GM21576 (cell line): ENCODE results near the gene CASK.
"Not testable (repeated sequence)": the region's sequence is repeated elsewhere in the genome, so short reads cannot be mapped to it uniquely, and the experiment has no call there.

Experiments
- ATAC-seq: cut with Tn5 transposase; IDR thresholded peaks from one replicate; pipeline ENCODE4 v1.9.1; 2021; ENCODE audit warnings: mild to moderate bottlenecking, moderate library complexity; ENCODE audit not compliant: unreplicated experiment

The CASK gene

GRCh38 chrX:41655101-41655500, 268.3 kb downstream of the CASK start:
- no peak for ATAC-seq

GRCh38 chrX:41653125-41653524, 270.2 kb downstream of the CASK start:
- ATAC-seq: no peak

GRCh38 chrX:41646201-41646600, 277.2 kb downstream of the CASK start:
- ATAC-seq: not testable (repeated sequence)

- no peak for ATAC-seq
Observed at GRCh38 chrX:41634284-41634683, 289.1 kb downstream of the CASK start.

DNA sequence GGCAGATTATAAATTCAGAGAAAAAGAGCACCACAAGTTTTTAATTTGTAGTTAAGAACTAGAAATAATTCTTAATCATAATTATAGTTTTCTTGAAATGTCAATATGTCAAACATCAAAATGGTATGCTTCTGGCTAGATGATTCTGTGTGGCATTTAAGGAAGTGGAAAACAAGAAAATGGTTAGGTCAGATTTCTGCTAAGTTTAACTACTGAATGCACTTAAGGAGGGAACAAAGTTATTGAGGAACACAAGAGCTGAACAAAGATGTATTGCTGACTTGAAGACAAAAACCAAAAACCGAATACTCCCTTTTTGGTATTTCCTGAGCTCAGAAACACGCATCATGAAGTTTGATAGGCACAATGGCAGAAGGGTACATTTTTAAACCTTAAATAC, 293.3 kb downstream of the CASK start:
- no peak for ATAC-seq

DNA sequence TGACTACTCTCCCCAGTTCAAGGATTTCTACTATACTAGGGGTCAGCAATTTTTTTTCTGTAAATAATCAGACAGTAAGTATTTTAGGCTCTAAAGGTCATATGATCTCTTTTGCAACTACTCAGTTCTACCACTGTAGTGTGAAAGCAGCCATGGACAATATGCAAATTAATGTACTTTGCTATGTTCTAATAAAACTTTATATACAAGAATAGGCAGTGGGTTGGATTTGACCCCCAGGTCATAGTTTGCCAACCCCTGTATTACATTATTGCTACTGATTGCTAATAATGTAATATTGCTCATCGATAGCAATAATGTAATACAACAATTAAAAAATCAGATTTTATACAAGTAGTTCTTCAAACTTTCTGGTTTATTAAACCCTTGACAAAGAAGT, 293.8 kb downstream of the CASK start:
- no peak for ATAC-seq

DNA sequence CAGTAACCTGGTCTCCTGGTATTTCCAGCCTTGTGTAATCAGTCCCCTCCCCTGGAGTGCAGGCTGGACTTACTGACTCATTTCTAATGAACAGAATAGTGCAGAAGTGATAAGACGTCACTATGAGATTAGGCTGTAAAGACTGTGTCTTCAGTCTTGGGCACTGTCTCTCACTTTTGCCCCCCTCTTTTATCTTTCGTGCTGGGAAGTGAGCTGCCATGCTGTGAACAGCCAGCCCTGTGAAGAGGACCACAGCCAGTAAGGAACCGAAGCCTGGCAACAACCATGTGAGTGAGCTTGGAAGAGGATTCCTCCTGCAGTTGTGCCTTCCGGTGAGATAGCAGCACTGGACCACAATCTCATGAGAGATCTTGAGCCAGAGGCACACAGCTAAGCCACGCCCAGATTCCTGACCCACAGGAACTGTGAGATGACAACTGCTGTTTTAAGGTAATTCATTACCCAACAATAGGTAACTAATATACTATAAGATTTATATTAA, 302.1 kb downstream of the CASK start:
- no peak for ATAC-seq

DNA sequence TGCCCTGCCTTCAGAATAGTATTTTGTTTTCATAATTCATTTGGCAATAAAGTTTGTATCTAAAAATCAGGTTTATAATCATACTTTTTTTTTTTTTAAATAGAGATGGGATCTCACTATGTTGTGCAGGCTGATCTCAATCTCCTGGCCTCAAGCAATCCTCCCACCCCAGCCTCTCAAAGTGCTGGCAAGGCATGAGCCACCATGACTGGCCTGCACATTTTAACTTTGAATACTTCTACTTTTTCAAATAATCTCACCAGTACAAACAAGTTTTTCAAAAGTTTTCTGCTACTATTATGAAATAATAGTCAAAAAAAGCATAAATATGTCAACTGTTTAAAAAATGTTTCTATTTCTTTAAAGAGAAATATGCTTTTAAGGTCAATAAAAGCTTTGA, 304.1 kb downstream of the CASK start:
- no peak for ATAC-seq

DNA sequence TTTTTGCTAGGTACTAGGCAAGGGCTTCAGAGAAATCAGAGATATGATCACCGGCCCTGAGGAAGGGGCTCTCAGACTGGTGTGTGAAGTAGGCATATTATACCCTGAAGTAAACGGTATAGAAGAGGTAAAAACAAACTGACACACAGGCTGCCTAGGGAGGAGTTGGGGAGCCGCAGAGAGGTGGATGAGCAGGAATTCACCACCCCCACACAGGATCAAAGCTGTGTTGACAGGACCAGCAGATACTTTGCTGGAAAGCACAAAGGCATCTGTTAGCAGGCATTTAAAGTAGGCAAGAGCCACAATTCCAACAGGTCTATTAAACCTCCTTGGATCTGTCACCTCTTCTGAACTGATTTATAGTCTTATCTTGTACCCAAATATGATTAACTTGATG, 306.4 kb downstream of the CASK start:
- no peak for ATAC-seq

DNA sequence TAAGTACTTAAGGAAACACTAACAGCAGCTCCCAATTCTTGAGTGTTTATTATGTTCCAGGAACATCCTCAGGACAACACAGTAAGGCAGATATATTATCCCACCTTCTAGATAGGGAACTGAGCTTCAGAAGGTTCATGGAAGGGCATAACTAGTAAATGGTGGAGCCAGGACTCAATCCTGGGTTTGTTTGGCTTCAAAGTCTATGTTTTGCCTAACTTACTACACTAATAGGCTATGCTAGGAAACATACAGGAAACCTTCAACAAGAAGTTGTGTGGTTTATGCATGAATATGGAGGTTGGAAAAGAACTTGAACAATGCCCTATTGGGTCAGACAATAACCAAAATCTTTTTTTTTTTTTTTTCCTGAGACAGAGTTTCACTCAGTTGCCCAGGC, 307.1 kb downstream of the CASK start:
- no peak for ATAC-seq

DNA sequence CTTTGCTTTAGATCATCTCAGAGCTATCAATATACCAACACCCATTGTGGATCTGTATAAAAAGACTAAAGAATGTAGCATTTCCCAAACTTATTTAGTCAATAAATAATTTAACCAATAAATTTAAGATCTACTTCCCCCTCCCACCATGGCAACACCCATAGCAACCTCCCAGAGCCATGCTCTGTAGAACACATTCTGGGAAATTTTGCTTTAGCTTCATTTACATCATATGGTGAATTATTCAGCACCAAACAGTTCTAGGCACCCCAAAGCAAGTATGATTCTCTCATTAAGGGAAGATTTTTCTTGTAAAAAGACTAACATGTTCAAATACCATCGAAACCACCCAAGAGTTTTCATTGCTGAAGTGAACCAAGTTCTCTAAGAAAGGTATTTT, 315.1 kb downstream of the CASK start:
- no peak for ATAC-seq

DNA sequence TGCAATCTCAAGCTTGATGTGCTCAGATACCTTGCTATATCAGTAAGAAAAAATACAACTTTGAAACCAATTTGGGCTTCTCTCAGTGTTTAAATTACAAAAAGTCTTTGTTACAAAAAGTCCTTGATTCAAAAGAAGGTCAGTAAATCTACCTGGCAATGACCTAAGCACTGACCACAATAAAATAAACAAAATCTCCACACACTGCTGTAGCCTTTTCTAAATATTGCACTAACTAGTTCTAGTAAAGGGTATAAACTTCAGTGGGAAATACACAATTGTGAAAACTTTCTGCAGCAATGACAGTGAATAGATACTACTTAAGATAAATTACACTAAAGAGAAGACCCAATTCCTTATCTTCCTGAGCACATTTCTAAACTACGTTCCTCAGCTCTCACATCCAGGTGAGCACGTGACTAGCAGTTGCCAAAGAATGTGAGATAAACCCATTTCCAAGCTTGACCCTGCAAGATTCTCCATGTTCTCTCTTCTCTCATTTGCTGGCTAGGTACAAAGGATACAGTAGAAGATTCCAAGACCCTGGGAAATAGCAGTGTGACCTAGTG, 316.0 kb downstream of the CASK start:
- no peak for ATAC-seq

- not testable (repeated sequence) for ATAC-seq
Observed at GRCh38 chrX:41606057-41606456, 317.3 kb downstream of the CASK start.

- no peak for ATAC-seq
Observed at GRCh38 chrX:41604766-41605543, 318.4 kb downstream of the CASK start.

- ATAC-seq: no peak
Observed at GRCh38 chrX:41604177-41604576, 319.2 kb downstream of the CASK start.

DNA sequence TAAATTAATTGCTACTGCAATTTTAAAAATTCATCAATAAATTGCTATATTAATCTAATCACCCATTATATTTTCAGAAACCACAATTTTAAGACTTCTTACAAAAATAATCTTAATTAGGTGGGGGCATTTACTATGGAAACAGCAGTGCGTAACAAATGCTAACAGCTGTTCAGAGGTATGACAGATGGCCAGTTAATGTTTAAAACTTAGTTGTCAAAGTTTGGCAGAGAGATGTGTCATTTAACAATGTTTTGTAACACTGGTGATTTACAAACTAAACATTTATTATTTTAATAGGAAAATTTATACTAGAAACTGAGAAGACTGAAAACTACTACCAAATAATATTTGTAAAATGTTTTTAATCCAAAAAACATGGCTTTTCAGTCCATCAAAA, 319.8 kb downstream of the CASK start:
- ATAC-seq: no peak

GRCh38 chrX:41602816-41603345, 320.5 kb downstream of the CASK start:
- no peak for ATAC-seq

DNA sequence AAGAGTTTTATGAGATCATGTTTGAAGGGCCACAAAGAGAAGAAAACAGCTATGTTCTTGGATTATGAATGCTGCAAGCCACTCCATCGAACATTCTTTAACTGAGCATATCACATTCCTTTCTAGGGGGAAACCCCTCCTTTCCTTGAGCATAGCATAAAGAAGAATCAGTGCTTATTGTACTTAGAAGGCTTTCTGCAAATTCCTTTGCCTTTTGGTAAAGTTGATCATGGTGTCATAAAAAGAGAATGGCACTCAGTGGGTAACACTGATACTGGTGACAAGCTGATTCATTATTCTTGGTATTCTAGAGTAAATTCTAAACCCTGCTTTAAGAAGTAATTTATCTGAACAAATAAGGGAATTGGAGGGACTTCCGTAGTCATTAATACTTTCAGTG, 323.1 kb downstream of the CASK start:
- ATAC-seq: no peak

- ATAC-seq: no peak
Observed at GRCh38 chrX:41599507-41599906, 323.8 kb downstream of the CASK start.

DNA sequence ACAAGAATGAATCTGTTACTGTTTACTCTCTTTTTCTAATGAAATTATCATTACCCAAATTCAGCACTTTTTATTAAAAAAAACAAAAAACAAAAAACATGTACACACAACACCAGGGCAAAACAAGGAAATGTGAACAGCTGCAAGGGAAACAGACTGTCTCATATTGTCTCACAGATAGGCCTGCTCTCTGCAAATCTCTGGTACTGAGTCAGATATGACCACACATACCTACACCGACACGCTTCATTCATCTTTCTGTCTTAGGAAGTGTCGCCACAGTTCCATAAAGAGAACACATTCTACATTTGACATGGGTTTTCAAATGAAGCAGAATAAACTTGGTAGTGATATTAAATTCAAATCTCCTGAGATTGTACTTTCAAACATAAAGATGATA, 326.8 kb downstream of the CASK start:
- peak; percentile 98 for ATAC-seq

- no peak for ATAC-seq
Observed at GRCh38 chrX:41594634-41595033, 328.7 kb downstream of the CASK start.

- ATAC-seq: no peak
Observed at GRCh38 chrX:41591906-41592305, 331.4 kb downstream of the CASK start.
